OCI-LY1 (cell line): ENCODE measurements around the gene UPK1B.

Experiments
- CTCF ChIP-seq: fragments of 200-600 bp; sonication (generic), shearing (Covaris generic); IDR thresholded peaks from 2 replicates; pipeline ENCODE4 v1.5.1; 2017; ENCODE audit warnings: mild to moderate bottlenecking, antibody characterized with exemption, low read length, moderate library complexity, mixed read lengths
- EZH2 ChIP-seq: fragments of 200-600 bp; sonication (generic), shearing (Covaris generic); IDR thresholded peaks from 2 replicates; pipeline ENCODE4 v1.8.0; 2017; ENCODE audit warnings: borderline replicate concordance, mixed run types, mild to moderate bottlenecking, antibody characterized with exemption, low read length, moderate library complexity, mixed read lengths

- no peak for TF ChIP-seq EZH2
- no peak for TF ChIP-seq CTCF
Observed at GRCh38 chr3:119239206-119239820, 65.9 kb downstream of the UPK1B start.
